ENCODE data around the gene NISCH. TPM values are rescaled to one million over a fixed set of nuclear protein-coding genes. Genes with fewer than 3 reads are reported as not detected.

The NISCH gene
- total RNA-seq, 2 donors from 2014 or later = 57.3 to 58.1 TPM

Other genes starting within 250 kb of the NISCH start
- gene TLR9, start 230.0 kb upstream of the NISCH start, total RNA-seq = under 1 TPM in 1 of 2 donors, not detected in 1; 0.42 TPM
- gene TWF2, start 216.4 kb upstream of the NISCH start, total RNA-seq = 10 to 100 TPM; 37.8 to 53.9 TPM
- gene PPM1M, start 209.8 kb upstream of the NISCH start, total RNA-seq = 1 to 10 TPM; 2.9 to 9.3 TPM
- gene WDR82, start 177.0 kb upstream of the NISCH start, total RNA-seq = 10 to 100 TPM; 57.1 to 60.9 TPM
- 10 to 100 TPM; 51.6 to 57.0 TPM for gene GLYCTK, start 167.8 kb upstream of the NISCH start, total RNA-seq
- 10 to 100 TPM; 12.8 to 14.1 TPM for gene DNAH1, start 139.3 kb upstream of the NISCH start, total RNA-seq
- gene BAP1, start 45.6 kb upstream of the NISCH start, total RNA-seq = 10 to 100 TPM; 73.1 to 73.2 TPM
- 10 to 100 TPM; 15.6 to 21.6 TPM for gene PHF7, start 44.9 kb upstream of the NISCH start, total RNA-seq
- 1 to 10 TPM; 5.1 to 5.5 TPM for gene SEMA3G, start 10.5 kb upstream of the NISCH start, total RNA-seq
- 1 to 10 TPM in 1 of 2 donors, under 1 TPM in 1; 0.64 to 4.6 TPM for gene TNNC1, start 1.6 kb upstream of the NISCH start, total RNA-seq
- gene STAB1, start 39.7 kb downstream of the NISCH start, total RNA-seq = 100 to 1,000 TPM in 1 of 2 donors, 10 to 100 TPM in 1; 51.4 to 111 TPM
- gene NT5DC2, start 78.3 kb downstream of the NISCH start, total RNA-seq = 10 to 100 TPM; 14.1 to 15.6 TPM
- 10 to 100 TPM; 11.7 to 17.4 TPM for gene UQCC5, start 81.0 kb downstream of the NISCH start, total RNA-seq
- gene PBRM1, start 230.3 kb downstream of the NISCH start, total RNA-seq = 10 to 100 TPM; 53.0 to 57.0 TPM
- gene GNL3, start 230.4 kb downstream of the NISCH start, total RNA-seq = 10 to 100 TPM; 40.8 to 56.5 TPM

Measured in left colon (tissue), 2 donors.